Left cardiac atrium (tissue), 4 donors: ENCODE data around the gene MNT. TPM values are rescaled to one million over a fixed set of nuclear protein-coding genes. Genes with fewer than 3 reads are reported as not detected.
"Not testable (repeated sequence)": the region's sequence is repeated elsewhere in the genome, so short reads cannot be mapped to it uniquely, and the experiment has no call there.

Source experiments
- ATAC-seq, 2 donors: fragments of 200-7000 bp; cut with Tn5 transposase; one replicate each; pipeline ENCODE4 v1.9.1; 2020; ENCODE audit warnings: mild to moderate bottlenecking in 2 of 2, moderate library complexity in 2 of 2
- DNase-seq: peaks from one replicate; pipeline ENCODE4 v3.0.0-alpha.2; 2020
- intact Hi-C, 2 donors: fragments of 100-400 bp; cut with DNase I; formaldehyde crosslinking; loops; one replicate each; pipeline versions ENCODE4 v1.14.1 to v1.15.1; 2022 to 2023
- long read RNA-seq: library from polyadenylated mRNA; unstranded; transcript quantifications from one replicate; pipeline ENCODE4 v2.0.0, GENCODE V29; 2021
- total RNA-seq, 2 donors: library from RNA; stranded (reverse); fragmentation: NEBNext Ultra II Directional; extraction: Animal tissue kit (Norgen Biotek cat#: 25700); gene quantifications; one replicate each; pipeline ENCODE4 v1.2.1, GENCODE V29; 2021
- donor health status: DM: no; HTN: yes; CAD: no.
- donor health status: DM: no; HTN: yes; CAD: no; lungs with severe emphysema.
- donor health status: DM: yes; HTN: yes; CAD: no.
- donor health status: Dilated cardiomyopathy.

Gene MNT
- total RNA-seq, result 10 to 100 TPM; 11.2 to 12.7 TPM
- long read RNA-seq, partial matches to known transcripts, result 0 of 2 reads
- long read RNA-seq, other reads (novel, unspliced or antisense), result 2 of 2 reads

DNA sequence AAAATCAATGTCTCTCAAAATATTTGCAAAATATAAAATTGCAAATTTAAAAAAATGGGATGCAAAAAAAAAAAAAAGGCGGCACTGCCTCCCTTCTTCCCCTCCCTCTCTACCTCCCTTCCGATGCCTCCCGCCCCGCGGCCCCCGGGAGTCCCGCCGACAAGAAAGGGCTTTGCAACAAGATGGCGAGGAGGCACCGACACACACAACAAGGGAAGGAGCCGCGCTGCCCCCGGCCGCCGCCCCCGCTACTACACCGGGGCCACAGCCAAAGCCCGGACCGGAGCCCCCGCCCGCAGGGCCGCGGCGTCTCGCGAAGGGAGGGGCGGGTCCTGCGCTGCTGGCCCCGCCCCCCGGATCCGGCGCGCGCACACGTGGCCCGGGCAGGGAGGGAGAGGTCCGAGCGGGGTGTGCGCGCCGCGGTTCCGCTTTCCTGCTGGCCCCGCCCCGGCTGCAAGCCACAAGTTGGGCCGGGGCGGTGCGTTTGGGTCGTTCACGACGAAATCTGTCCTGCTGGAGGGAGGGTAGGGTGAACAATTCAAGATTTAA, at the start of gene MNT:
MNT (minus strand) TSS at position 184 of the 549 bp plus-strand sequence. CDS start 348 bp downstream, outside the sequence.
- ATAC-seq (peak; percentile 64 to 68), DNase-seq (peak; percentile 95)
- intact Hi-C loops, result no loop called here

DNA sequence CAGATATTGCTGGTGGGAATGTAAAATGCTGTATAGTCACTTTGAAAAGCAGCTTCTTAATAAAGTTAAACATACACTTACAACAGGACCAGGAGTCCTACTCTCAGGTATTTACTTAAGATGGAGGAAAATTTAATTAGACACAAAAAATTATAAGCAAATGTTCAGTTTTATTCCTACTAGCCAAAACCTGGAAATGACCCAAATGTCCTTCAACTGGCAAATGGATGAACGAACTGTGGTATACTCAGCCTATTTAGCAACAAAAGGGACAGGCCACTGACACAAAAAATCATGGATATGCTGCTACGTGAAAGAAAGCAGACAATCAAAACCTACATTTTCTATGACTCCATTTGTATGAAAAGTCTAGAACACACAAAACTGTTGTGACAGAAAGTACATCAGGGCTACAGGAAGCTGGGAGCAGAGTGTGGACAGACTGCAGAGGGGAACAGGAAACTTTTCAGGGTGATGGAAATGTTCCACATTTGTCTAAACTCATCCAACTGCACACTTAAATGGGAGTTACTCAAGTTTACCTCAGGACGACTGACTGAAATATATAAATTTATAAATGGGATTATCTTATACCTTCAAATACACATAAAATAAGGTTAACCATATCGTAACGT, 49.3 kb upstream of the MNT start:
- DNase-seq (no peak), ATAC-seq (no peak)
- intact Hi-C loops, result no loop called here

GRCh38 chr17:2449486-2449885, 48.6 kb upstream of the MNT start:
- ATAC-seq (no peak), DNase-seq (no peak)

DNA sequence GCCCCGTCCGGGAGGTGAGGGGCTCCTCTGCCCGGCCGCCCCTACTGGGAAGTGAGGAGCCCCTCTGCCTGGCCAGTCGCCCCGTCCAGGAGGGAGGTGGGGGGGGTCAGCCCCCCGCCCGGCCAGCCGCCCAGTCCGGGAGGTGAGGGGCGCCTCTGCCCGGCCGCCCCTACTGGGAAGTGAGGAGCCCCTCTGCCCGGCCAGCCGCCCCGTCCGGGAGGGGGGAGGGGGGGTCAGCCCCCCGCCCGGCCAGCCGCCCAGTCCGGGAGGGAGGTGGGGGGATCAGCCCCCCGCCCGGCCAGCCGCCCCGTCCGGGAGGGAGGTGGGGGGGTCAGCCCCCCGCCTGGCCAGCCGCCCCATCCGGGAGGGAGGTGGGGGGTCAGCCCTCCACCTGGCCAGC, 46.6 kb upstream of the MNT start:
- intact Hi-C loops, ATAC-seq, DNase-seq: not testable (repeated sequence)

More at GRCh38 chr17:2449486-2449885, 48.6 kb upstream of the MNT start:
- intact Hi-C loops, result no loop called here

DNA sequence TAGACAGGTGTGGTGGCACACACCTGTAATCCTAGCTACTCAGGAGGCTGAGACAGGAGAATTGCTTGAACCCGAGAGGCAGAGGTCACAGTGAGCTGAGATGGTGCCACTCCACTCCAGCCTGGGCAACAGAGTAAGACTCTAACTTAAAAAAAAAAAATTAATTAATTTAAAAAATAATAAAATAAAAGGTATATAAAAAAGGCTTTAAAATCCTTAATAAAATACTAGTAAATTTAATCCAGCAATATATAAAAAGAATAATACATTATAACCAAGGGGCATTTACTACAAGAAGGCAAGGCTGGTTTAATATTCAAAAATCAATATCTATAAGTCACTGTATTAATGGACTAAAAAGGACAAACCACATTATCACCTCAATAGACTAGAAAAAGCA, 44.8 kb upstream of the MNT start:
- ATAC-seq, result no peak
- no peak for DNase-seq
- intact Hi-C loops, result no loop called here

DNA sequence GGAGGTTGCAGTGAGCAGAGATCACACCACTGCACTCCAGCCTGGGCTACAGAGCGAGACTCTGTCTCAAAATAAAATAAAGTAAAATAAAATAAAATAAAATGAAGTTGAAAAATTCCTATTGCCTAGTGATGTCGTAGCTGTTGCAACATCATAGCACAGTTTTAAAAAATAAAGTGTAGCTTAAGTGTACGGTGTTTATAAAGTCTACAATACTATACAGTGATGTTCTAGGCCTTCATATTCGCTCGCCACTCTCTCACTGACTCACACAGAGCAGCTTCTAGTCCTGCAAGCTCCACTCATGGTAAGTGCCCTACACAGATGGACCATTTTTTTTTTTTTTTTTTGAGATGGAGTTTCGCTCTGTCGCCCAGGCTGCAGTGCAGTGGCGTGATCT, 43.5 kb upstream of the MNT start:
- ATAC-seq (no peak), DNase-seq (no peak)
- intact Hi-C loops, result no loop called here

GRCh38 chr17:2442166-2442565, 41.3 kb upstream of the MNT start:
- no peak for DNase-seq
- intact Hi-C loops, result no loop called here
- no peak for ATAC-seq

DNA sequence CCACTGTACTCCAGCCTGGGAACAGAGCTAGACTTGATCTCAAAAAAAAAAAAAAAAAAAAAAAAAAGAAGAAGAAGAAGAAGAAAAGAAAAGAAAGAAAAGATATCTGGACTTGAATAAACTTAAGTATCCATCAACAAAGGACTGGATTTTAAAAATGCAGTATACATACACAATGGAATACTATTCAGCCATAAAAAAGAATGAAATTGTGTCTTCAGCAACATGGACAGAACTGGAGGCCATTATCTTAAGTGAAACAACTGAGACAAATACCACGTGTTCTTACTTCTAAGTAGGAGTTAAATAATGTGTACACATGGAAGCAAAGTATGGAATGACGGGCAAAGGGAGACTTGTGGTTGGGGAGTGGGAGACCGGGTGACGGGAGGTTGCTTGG, 40.1 kb upstream of the MNT start:
- intact Hi-C loops, result no loop called here
- no peak for DNase-seq
- no peak for ATAC-seq

GRCh38 chr17:2439997-2440396, 39.1 kb upstream of the MNT start:
- intact Hi-C loops, ATAC-seq: not testable (repeated sequence)

DNA sequence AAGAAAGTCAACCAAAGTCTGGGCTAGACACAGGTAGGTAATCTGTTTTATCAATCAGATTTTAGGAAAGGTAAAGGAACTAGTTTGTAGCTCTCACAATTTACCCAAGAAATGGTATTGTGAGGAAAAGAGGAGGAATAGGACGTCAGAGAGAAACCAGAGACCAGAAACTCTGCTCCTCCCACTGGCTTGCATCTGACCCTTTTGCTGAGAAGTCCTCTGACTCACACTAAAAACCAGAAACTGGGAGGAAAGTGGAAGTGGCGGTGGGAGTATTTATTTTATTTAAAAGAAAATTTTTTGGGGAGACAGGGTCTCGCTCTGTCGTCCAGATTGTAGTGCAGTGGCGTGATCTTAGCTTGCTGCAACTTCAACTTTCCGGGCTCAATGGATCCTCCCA, 38.0 kb upstream of the MNT start:
- intact Hi-C loops, result no loop called here
- ATAC-seq (no peak), DNase-seq (no peak)

More at GRCh38 chr17:2439997-2440396, 39.1 kb upstream of the MNT start:
- not testable (repeated sequence) for DNase-seq

GRCh38 chr17:2436316-2436905, 35.6 kb upstream of the MNT start:
- DNase-seq, result no peak
- no peak for ATAC-seq
- intact Hi-C loops, result no loop called here

DNA sequence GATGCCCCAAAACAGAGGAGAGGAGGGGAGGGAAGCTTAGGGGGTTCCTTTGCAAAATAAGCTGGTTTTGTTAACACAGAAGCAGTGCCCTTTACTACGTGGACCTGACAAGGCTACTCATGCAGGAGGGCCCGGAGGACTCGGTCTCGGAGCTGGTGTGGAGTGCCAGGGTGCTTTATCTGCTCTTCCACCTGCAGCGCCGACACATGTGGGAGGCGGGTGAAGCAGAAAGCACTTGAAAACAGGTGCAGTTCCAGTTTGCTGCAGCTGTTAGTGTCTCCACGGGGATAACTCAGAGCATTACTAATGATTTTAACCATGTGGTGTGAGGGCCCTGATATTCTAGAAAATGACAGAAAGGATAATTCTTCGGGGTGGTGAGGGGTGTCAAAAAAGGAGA, 35.0 kb upstream of the MNT start:
- intact Hi-C loops, result no loop called here
- DNase-seq (no peak), ATAC-seq (no peak)

GRCh38 chr17:2435181-2435741, 34.4 kb upstream of the MNT start:
- DNase-seq (no peak), ATAC-seq (peak in 1 of 2 donors; percentile 15)
- intact Hi-C loops, result no loop called here

DNA sequence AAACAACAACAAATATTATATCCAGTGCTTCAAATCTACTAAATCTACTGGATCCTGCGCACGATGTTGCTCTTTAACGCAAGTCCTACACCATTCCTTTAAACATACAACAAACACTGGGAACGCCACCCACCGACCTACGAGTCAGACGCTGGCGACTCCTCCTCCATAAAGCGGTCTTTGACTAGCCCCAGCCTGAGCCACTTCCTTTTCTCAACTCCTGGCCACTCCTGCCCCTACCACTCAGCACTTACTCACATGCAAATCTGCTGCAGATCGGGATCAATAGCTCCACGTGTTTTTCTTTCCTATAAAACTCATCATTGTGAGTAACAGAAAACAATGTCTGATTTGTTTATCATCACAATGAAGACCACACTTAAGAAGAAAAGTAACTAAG, 32.8 kb upstream of the MNT start:
- intact Hi-C loops, result no loop called here
- DNase-seq, result no peak
- ATAC-seq, result no peak

DNA sequence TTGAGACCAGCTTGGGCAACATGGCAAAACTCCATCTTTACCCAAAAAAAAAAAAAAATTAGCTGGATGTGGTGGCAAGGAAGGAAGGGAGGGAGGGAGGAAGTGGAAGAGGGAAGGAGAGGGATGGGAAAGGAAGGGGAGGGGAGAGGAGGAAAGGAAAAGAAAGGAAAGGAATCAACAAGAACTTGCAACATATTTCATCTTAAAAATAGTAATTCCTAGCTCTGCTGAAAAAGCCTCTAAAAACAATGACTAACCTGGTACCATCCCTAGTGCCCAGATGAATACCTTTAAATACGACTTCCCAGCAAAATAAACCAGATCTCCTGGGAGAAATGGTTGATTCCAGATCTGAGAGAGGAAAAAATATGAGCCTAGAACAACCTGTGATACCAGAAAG, 27.1 kb upstream of the MNT start:
- ATAC-seq (no peak), DNase-seq (no peak)
- intact Hi-C loops, result no loop called here

DNA sequence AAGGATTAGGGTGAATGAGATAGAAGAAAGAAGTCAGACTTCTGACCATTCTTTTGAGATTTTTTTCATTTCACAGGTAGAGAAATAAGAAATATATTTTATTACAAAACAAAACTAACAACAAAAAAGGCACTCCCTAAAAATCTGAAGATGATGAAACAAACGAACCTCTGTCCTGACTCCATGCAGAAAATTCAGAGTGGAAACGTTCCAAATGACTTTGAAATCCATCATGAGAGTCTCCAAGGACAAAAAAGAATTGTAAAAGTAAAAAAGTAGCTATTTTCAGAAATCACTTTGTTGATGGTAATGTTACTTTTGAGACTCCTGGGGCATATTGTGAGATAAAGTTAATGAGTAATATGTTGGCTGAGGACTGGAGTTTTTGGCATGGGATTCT, 26.4 kb upstream of the MNT start:
- intact Hi-C loops, result no loop called here
- ATAC-seq, result no peak
- no peak for DNase-seq

DNA sequence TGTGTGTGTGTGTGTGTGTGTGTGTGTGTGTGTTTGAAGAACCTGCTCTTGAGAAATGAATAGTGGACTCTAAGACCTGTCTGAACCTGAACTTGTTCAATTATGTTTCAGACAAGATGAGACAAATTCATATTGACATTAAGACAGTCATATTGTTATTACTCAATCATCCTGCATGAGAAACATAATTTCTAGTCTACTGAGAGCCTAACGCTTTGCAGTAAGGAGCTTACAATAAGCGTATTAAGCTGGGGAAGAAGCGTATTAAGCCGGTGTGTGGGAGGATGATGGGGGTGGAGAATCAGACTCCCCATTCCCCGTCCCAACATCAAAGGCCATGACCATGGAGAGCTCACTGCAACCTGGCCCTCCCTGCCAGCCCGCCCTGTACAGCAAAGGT, 22.4 kb upstream of the MNT start:
- intact Hi-C loops, result no loop called here
- ATAC-seq, result no peak
- DNase-seq, result no peak

DNA sequence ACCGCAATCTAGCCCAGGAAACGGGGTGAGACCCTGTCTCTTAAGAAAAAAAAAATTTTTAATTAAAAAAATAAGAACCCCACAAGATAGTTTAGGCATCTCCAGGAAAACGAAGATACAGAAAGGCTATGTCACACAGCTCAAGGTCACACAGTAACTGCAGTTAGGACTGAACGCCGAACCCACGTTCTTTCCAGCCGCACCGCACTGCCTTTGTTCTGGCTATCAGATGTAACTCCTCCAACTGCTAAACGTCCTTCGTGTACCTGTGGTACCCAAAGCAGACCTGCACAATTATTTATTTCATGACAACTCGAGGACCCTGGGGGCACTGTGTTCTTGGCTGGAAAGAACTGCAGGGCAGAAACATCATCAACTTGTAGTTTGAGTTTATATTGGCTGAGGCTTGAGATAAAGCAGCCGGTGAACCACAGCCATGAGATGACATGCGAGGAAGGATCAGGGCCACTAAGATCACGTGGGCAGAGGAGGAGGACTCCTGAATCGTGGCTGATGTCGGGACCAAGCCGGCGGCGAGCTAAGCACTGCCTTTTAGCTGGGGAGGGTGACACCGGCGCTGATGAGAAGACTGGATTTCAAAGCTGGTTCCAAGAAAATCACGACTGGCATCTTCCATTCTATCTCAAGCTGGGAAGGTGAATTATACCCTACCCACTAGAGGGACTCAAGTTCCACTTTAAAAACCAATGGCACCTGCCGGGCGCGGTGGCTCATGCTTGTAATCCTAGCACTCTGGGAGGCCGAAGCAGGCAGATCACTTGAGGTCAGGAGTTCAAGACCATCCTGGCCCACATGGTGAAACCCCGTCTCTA, 20.7 kb upstream of the MNT start:
- intact Hi-C loops, result no loop called here
- ATAC-seq (no peak), DNase-seq (no peak)

- DNase-seq (no peak), ATAC-seq (no peak)
- intact Hi-C loops, result no loop called here
Observed at GRCh38 chr17:2420176-2420575, 19.3 kb upstream of the MNT start.

DNA sequence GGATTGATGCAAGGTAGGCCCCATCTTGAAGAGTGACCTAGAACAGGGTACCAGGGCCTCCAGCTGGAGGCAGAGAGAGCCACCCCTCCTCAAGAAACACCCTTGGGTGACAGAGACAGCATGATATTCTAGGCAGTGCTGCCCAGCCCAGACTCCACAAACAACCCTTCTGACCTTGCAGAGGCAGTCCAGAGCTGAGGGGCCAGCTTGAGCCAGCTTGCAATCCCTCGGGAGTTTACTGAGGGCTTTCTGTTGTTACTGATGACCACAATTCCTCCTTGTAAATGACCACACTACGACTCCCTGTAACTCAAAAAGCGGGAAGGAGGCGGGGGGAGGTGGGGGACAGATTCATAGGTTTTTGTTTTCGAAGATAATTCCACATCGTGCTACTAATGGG, 18.6 kb upstream of the MNT start:
- DNase-seq, result no peak
- peak; percentile 29 to 30 for ATAC-seq
- intact Hi-C loops, result loop anchor here (5.0 to 10.0 kb wide), 2 partner anchors 37 to 55 kb away; no protein-coding TSS in a partner anchor
